HG03575 (cell line): ENCODE measurements around the gene ECHS1.
"Not testable (repeated sequence)": the region's sequence is repeated elsewhere in the genome, so short reads cannot be mapped to it uniquely, and the experiment has no call there.

Source experiments
- ATAC-seq: cut with Tn5 transposase; IDR thresholded peaks from one replicate; pipeline ENCODE4 v1.9.1; 2021; ENCODE audit not compliant: unreplicated experiment, insufficient number of reproducible peaks, low FRiP score; ENCODE audit errors: extremely low read depth

The ECHS1 gene

GRCh38 chr10:133401500-133401899 is 28.3 kb upstream of the ECHS1 start:
- ATAC-seq: no peak

- no peak for ATAC-seq
These were observed 27.7 kb upstream of the ECHS1 start for GRCh38 chr10:133400624-133401424.

GRCh38 chr10:133399123-133399601 is 26.0 kb upstream of the ECHS1 start:
- no peak for ATAC-seq

- ATAC-seq: no peak
These were observed 24.8 kb upstream of the ECHS1 start for GRCh38 chr10:133397938-133398337.

- no peak for ATAC-seq
These were observed 23.0 kb upstream of the ECHS1 start for GRCh38 chr10:133396035-133396624.

GRCh38 chr10:133394801-133395221 is 21.7 kb upstream of the ECHS1 start:
- no peak for ATAC-seq

GRCh38 chr10:133394064-133394663 is 21.0 kb upstream of the ECHS1 start, which contains the start of gene MTG1:
TSS of gene MTG1 (plus strand) at chr10:133394157. CDS start at chr10:133394221, 64 bp downstream.
- ATAC-seq: peak; percentile 31

GRCh38 chr10:133393401-133394063 is 20.4 kb upstream of the ECHS1 start:
- no peak for ATAC-seq

GRCh38 chr10:133391761-133392518 is 18.8 kb upstream of the ECHS1 start:
- ATAC-seq: no peak

GRCh38 chr10:133391249-133391635 is 18.1 kb upstream of the ECHS1 start:
- ATAC-seq: no peak

GRCh38 chr10:133390597-133391248 is 17.6 kb upstream of the ECHS1 start:
- no peak for ATAC-seq

- peak; percentile 71 for ATAC-seq
These were observed 16.0 kb upstream of the ECHS1 start for GRCh38 chr10:133388973-133389818.

- no peak for ATAC-seq
These were observed 15.2 kb upstream of the ECHS1 start for GRCh38 chr10:133388236-133388972.

GRCh38 chr10:133386951-133387350 is 13.8 kb upstream of the ECHS1 start:
- ATAC-seq: not testable (repeated sequence)

GRCh38 chr10:133385214-133385613 is 12.1 kb upstream of the ECHS1 start:
- ATAC-seq: no peak

GRCh38 chr10:133384071-133384470 is 10.9 kb upstream of the ECHS1 start:
- no peak for ATAC-seq

GRCh38 chr10:133383551-133383950 is 10.4 kb upstream of the ECHS1 start:
- no peak for ATAC-seq
